SK-N-SH treated with all-trans-retinoic acid at 6 μM for 48 hours (cell line): ENCODE results near the gene DNAJB1.

ENCODE experiments used
- ATAC-seq: fragments of 200-7000 bp; cut with Tn5 transposase; 3 replicates; pipeline ENCODE4 v1.9.1; 2020; ENCODE audit warnings: mild to moderate bottlenecking, moderate library complexity
- ARNTL ChIP-seq: fragments of 450-650 bp; formaldehyde crosslinking; IDR thresholded peaks from 2 replicates; pipeline ENCODE4 v1.5.0; 2020; ENCODE audit warnings: low read depth, mild to moderate bottlenecking, moderate library complexity, borderline replicate concordance
- BACH2 ChIP-seq: fragments of 250-450 bp; sonication (Bioruptor Pico); IDR thresholded peaks from 2 replicates; pipeline ENCODE4 v1.9.0; 2021; ENCODE audit warnings: mild to moderate bottlenecking, borderline replicate concordance
- CSRNP3 ChIP-seq: fragments of 250-450 bp; sonication (Bioruptor Pico); IDR thresholded peaks from 2 replicates; pipeline ENCODE4 v1.5.1; 2021; ENCODE audit warnings: mild to moderate bottlenecking, moderate library complexity
- GLIS3 ChIP-seq: fragments of 250-450 bp; sonication (Bioruptor Pico); IDR thresholded peaks from 2 replicates; pipeline ENCODE4 v1.5.0; 2020; ENCODE audit warnings: mild to moderate bottlenecking, moderate library complexity
- ISL1 ChIP-seq: fragments of 250-450 bp; sonication (Bioruptor Pico); IDR thresholded peaks from 2 replicates; pipeline ENCODE4 v2.1.2; 2022; ENCODE audit warnings: mild to moderate bottlenecking, moderate library complexity
- OSR1 ChIP-seq: fragments of 250-450 bp; sonication (Bioruptor Pico); IDR thresholded peaks from 2 replicates; pipeline ENCODE4 v1.8.0; 2022; ENCODE audit warnings: moderate library complexity, mild to moderate bottlenecking, inconsistent platforms
- PATZ1 ChIP-seq: fragments of 250-450 bp; sonication (Bioruptor Pico); IDR thresholded peaks from 2 replicates; pipeline ENCODE4 v1.8.0; 2020; ENCODE audit warnings: mild to moderate bottlenecking, moderate library complexity, borderline replicate concordance
- POU6F1 ChIP-seq: fragments of 250-450 bp; sonication (Bioruptor Pico); IDR thresholded peaks from 2 replicates; pipeline ENCODE4 v1.8.0; 2021; ENCODE audit warnings: low read depth, mild to moderate bottlenecking, moderate library complexity, borderline replicate concordance
- PPARA ChIP-seq: fragments of 250-450 bp; sonication (Bioruptor Pico); IDR thresholded peaks from 2 replicates; pipeline ENCODE4 v1.5.0; 2020; ENCODE audit warnings: mild to moderate bottlenecking, borderline replicate concordance
- RARB ChIP-seq: fragments of 250-450 bp; sonication (Bioruptor Pico); IDR thresholded peaks from 2 replicates; pipeline ENCODE4 v1.8.0; 2021; ENCODE audit warnings: mild to moderate bottlenecking, moderate library complexity
- TCF4 ChIP-seq: fragments of 250-450 bp; sonication (Bioruptor Pico); IDR thresholded peaks from 2 replicates; pipeline ENCODE4 v1.8.0; 2021; ENCODE audit warnings: mild to moderate bottlenecking, moderate library complexity, borderline replicate concordance
- TOX ChIP-seq: fragments of 250-450 bp; sonication (Bioruptor Pico); IDR thresholded peaks from 2 replicates; pipeline ENCODE4 v1.8.0; 2021; ENCODE audit warnings: mild to moderate bottlenecking, moderate library complexity, borderline replicate concordance
- TSHZ2 ChIP-seq: fragments of 250-450 bp; sonication (Bioruptor Pico); IDR thresholded peaks from 2 replicates; pipeline ENCODE4 v1.5.0; 2020; ENCODE audit warnings: mild to moderate bottlenecking, moderate library complexity
- ZC3H10 ChIP-seq: fragments of 250-450 bp; sonication (Bioruptor Pico); IDR thresholded peaks from 2 replicates; pipeline ENCODE4 v1.5.1; 2021; ENCODE audit warnings: mild to moderate bottlenecking, moderate library complexity
- ZFP3 ChIP-seq: fragments of 250-450 bp; sonication (Bioruptor Pico); IDR thresholded peaks from 2 replicates; pipeline ENCODE4 v1.5.0; 2020; ENCODE audit warnings: mild to moderate bottlenecking, moderate library complexity
- ZNF565 ChIP-seq: fragments of 450-650 bp; formaldehyde crosslinking; conservative IDR thresholded peaks from 2 replicates; pipeline ENCODE4 v1.5.0; 2020; ENCODE audit warnings: low read depth, mild to moderate bottlenecking, moderate library complexity
- ZNF70 ChIP-seq: fragments of 450-650 bp; formaldehyde crosslinking; IDR thresholded peaks from 2 replicates; pipeline ENCODE4 v1.5.0; 2020; ENCODE audit warnings: mild to moderate bottlenecking, moderate library complexity
- ZNF8 ChIP-seq: fragments of 450-650 bp; formaldehyde crosslinking; IDR thresholded peaks from 2 replicates; pipeline ENCODE4 v1.5.0; 2020; ENCODE audit warnings: mild to moderate bottlenecking, moderate library complexity

The DNAJB1 gene

GRCh38 chr19:14561249-14561648 lies 43.1 kb upstream of the DNAJB1 start:
- TF ChIP-seq ZNF70 (CRISPR knock-in tag) (no peak), RARB (no peak), GLIS3 (CRISPR knock-in tag) (no peak)
- no peak for ATAC-seq

- no peak for ATAC-seq
- TF ChIP-seq ISL1 (CRISPR knock-in tag) (no peak), OSR1 (CRISPR knock-in tag) (no peak), TSHZ2 (no peak), TCF4 (CRISPR knock-in tag) (no peak), ZNF565 (no peak), ZFP3 (CRISPR knock-in tag) (no peak), ZC3H10 (CRISPR knock-in tag) (no peak), BACH2 (CRISPR knock-in tag) (no peak), ZNF8 (CRISPR knock-in tag) (no peak), CSRNP3 (CRISPR knock-in tag) (no peak), GLIS3 (CRISPR knock-in tag) (no peak), POU6F1 (no peak), RARB (no peak), PPARA (CRISPR knock-in tag) (no peak), PATZ1 (CRISPR knock-in tag) (no peak)
Measured at GRCh38 chr19:14560776-14561108, 42.5 kb upstream of the DNAJB1 start.

- ATAC-seq, result no peak
Measured at GRCh38 chr19:14559916-14560775, 41.9 kb upstream of the DNAJB1 start.

More at GRCh38 chr19:14559916-14560775, 41.9 kb upstream of the DNAJB1 start:
- no peak for TF ChIP-seq ZNF8 (CRISPR knock-in tag)
- TF ChIP-seq TOX (CRISPR knock-in tag), result no peak
- TF ChIP-seq CSRNP3 (CRISPR knock-in tag), result no peak
- TF ChIP-seq PPARA (CRISPR knock-in tag), result no peak
- TF ChIP-seq ARNTL, result no peak
